ENCODE results near the gene HOXA5.

The HOXA5 gene

DNA sequence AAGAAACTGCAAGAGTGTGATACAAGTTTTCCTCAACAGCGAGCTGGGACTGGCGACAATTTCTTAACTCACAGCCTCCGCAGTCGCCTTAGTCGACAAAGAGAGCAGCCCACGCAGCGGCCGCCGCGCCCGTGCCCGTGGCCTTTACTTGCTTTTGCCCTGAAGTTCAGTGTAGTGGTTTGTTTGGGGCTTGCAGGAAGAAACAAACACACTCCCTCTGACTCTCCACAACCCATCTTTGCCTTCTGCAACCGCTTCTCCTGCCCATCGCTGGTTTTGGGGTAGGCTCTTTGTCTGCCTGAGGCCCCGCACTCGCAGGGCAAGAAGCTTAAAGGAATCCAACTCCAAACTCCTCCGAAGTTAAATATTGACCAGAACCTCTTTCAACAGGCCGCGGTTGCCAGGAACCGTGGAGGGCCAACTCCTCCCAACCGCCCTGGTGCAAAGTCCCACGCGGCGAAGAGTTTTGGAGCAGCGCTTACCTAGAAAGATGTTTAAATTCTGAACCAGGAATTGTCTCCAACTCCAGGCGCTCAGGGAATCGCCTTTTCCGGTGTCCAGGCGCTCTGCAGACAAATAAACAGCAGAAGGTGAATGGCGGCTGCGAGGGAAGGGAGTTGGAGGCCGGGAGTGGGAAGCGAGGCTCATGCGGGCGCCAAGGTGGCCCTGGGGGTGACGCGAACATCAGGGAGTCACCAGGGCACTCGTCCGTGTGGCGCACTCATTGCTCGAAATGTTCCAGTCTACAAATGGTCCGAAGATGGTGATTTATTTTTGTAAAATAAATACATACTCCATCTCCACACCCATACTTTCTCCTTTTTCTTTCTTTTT lies 21.2 kb downstream of the HOXA5 start:
- no peak for DNase-seq (ENCODE audit: low spot score)

DNA sequence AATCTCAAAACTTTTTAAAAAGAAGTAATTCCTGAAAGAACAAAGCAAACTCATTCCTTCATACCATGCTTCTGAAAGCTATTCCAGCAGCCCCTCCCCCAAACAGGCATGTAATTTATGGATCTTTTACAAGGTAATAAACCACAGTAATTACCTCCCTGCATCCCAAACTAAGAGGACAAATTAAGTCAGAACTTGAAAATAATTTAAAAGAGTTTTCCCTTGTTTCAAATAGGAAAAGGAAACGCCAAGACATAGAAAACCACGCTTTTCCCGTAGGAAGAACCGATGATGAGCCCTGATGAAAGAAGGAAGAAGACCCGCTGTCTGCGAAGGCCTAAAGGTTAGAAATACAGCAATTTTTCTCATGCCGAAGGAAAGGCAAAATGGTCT lies 21.8 kb downstream of the HOXA5 start:
- no peak for DNase-seq (ENCODE audit: low spot score)

DNA sequence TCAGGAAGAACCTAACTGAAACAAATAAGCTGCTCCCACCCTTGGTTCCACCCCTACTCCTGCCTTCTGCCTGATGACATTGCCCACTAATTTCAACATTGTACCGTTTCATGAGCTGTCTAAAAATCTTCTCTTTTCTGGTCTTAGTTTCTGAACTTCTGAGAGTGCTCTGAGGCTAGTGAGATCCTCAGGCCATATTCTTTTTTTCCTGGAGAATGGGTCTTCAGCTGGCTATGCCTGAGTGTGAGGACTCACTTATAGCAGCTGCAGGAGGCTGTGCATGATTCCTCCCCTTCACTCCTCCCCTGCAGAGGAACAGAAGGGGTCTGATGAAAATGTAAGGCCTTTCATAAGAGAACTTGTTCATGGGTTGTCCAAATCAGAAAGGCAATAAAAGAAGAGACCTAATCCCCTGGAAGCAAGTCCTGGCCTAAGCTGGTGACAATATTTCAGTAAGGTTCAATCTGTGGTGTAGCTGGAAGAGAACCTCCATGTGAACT lies 24.0 kb downstream of the HOXA5 start:
- no peak for DNase-seq (ENCODE audit: low spot score)

DNA sequence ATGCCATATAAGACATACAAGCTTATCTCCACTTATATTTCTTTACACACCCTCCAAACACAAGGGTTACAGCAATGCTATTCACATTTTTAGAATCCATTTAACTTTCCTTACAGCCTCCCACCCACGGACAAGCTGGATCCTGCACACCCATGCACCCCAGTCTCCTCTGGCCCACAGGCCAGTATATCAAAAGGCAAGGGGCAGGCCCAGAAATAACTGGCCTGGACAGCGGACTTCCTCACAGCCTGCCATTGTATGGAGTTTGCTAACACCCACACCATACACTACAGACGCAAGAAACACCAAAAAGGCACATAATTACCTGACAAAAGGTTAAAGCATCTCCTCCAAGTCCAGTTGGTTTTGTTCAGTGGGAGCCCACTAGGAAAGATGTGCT lies 24.9 kb downstream of the HOXA5 start:
- no peak for DNase-seq (ENCODE audit: low spot score)

DNA sequence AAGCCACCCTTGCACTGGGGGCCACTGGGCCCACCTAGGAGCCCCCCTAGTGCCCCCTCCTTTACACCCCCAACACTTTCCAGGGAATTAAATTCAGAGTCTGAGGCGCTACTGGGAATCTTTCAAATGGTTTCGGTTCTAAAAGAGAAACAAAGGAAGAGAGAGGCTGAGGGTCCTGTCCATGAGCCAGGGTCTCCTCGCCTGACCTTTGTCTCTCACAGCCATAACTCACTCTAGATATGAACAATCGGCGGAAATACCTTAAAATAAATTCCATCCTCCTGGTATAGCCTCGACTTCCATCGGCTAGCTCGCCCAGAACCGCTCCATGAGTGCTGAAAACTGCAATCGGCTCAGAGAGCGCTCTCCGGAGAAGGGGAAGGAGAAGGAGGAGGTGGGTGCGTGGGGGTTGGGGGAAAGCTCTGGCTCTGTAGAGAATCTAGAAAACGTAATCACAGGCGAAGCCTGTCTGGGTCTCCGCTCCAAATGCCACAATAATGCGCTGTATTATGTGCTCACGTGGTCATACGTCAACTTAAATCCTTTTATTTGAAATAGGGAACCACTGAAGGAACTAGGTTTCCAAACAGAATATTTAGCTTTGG lies 25.5 kb downstream of the HOXA5 start:
- DNase-seq (ENCODE audit: low spot score) = no peak

DNA sequence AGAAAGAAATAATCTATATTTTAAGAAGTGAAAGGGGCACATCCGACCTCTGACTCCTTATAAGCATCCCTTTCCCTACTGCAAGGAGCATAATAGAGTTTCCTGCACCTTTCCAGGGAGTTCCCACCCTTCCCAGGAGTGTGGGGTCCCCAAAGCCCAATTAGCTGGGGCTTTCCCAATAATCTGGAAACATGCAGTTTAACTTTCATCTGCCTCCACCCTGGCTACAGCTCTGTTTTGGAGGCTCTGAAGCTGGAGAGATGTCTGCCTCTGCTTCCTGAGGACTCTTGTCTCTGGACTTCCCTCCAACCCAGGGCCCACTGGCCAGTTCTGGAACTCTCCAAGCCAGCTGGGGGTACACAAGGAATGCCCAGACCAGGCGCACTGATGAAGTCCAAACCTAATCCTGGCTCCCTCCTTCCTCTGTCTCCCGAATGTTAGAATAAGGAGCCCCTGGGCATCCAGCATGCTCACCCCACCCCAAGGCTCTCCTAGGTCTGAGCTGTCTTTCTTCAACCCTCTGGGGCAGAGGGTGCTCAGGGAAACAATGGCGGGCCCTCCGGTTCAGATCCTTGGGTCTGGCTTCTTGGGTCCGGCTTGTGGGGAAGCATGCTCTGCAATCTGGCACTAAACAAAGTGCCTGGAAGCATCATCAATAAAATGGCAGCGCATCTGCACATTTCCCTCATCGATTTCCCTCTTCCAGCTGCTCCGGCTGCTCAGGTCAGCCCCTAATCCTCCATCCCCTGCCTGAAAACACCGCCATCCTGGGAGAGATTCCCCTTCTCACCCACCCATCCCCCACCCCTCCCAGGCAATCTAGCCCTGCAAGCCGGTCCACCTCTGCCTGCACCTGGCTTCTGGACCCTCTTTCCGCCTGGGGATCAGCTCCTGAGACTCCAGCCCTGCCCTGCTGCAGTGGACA lies 26.3 kb downstream of the HOXA5 start:
- no peak for DNase-seq (ENCODE audit: low spot score)

DNA sequence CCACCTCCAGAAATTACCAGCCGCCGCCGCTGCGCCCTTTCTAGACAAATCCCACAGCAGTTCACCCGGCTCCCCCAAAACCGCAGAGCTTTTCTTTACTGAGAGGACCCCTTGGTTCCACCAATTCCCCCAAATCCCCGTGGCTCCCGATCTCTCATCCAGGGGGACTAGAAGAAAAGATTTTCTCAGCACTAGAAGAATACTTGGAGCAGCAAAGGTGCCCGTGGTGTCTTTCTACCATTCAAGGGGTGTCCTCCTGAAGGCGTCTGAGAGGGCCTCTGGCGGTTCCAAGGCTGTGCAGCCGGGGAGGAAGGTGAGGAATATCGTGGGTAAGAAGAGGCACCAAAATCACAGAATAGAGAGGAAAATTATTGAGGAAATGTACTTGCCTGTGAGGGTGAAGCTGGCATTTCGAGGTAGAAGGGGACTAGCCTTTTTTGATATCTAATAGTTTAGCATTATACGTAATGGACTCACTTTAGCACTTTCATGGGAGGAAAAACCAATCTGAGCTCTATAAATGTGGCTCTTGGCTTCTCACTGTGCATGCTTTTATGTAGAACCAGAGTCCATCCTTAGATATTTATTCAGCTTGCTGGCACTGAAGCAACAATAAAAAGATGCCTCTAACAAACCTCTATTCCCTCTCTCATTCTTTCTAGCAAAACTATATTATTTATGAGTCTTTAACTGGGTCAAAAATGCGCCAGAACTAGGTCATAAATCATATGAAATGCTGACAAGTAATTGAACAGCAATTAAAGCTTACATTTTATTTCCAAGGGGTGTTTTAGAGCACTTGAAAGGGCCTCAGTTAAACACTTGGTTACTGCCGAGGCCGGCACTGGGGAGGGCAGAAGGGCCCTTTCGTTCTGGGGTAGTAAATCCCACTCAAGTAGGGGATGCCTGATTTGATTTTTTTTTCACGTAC lies 27.2 kb downstream of the HOXA5 start:
- no peak for DNase-seq (ENCODE audit: low spot score)

DNA sequence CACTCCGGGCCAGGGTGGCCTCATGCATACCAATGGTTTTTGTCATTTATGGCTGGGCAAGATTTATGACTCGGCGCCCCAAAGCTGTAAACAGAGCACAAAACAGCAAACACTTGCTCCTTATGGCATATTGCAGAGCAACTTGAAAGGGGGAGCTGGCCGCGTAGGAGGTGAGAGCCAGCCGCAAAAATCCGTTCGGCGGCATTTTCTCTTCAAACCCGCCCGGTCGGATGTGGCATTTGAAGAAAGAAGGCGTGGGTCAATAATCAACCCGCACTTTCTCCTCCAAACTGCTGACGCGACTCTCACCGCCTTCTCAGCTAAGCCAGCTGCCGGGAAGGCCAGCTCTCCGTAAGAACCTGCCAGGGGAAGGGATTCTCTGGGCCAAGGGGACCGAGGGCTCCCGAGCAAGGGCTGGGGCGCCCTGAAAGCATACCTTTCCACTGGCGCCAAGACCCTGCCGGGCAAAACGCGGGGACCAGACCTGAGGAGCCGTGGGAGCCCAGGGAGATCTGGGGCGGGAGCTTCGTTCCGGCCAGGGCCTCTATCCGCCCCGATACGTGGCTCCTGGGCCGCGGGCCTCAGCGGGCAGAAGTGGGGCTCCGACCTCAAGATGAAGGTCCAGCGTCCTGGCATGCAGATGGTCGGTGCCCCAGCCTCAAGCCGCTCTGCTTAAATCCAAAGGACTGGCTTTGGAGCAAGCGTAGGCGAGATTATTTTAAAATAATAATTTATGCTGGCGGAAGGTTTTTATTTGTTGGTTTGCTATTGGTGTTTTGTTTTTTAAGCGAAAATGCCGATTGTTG lies 28.1 kb downstream of the HOXA5 start:
- no peak for DNase-seq (ENCODE audit: low spot score)

DNA sequence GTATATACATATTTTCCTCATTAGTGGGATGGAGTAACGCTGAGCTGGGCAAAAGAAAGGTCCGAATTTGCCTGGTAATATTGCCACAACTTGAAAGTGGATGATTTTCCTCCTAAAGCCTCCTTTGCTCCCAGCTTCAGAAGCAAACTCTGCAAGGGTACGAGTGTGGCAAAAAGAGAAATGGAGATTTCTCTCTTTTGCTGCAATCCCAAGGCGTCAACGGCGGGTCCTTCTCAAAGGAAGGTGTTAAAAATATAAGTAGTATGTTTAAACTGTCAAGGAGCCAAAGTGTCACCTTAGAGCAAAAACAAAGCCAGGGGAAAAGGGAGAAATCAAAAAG lies 28.6 kb downstream of the HOXA5 start:
- no peak for DNase-seq (ENCODE audit: low spot score)

DNA sequence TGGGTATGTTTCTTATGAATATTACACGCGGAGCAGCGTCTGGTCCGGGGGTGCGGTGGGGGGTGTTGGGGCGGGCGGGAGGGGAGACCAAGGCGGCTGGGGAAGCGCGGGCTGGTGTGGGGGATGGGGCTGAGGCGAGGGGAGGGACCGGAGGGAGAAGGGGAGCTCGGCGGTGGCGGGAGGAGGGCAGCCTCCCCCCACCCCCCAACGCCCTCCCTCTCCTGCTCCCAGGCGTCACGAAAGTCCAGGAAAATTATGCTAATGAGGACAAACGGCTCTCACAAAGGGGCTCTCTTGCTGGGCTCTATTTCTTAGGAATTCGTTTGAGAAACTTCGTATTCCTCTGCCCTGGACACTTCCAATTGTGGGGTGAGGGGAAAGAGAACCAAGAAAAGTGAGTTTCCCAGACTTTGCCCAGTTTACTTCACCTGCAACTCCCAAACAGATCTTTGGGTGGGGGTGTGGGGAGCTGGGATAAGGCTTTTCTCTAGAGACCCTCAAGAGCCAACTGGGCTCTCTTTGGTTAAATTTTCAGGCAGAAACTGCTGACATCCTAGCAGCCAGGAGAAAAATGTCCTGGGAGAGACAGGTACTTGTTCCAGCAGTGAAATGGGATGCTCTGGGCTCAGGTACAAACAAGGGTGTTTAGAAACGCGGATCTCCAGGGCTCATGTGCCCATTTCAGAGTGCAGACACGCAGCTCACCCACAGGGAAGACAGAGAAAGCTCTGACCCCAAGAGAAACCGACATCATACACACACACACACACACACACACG lies 29.3 kb downstream of the HOXA5 start:
- DNase-seq (ENCODE audit: low spot score) = no peak

DNA sequence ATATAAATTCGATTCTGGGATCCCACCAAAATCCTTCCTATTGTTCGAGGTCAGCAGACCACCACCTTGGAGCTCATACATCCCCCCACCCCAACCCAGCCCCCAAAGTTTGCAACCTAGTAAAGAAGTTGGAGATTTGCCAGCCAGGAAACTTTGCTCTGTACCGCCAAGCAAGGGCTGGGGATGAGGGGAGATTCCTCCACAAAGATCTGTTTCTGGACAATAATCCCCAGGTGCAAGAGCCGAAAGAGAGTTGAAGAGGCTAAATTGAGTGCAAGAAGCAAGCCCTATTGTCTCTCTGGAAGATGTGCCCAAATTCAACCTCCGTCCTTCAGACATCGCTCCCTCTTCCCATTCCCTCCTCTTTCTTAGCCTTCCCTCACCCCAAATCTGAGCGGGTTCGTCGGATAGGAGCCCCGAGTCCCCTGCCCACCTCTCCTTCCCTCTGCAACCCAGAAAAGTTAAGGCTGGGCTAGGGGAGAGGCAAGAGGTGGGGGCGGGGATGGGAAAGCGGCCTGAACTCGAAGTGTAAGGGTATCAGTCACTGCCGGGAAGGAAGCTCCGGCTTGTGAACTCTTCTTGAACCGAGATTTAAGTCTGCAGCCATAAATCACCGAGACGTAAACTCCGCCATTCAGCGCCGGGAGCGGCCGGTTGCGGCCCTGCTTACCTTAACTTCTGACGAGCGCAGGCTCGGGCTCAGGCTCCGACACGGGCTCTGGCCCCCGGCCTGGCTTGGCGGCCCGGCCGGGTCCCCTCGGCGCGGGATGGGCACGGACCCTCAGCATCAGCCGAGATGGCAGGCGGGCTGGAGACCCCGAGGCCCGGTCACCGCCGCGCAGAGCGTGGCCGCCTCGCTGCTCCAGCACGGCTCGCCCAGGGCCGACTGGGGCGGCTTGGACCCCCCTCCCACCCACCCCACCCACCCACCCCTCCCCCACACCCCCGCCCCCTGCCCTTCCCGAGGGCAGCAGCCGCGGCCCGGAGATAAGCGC lies 30.2 kb downstream of the HOXA5 start:
- peak; percentile 18 for DNase-seq (ENCODE audit: low spot score)

DNA sequence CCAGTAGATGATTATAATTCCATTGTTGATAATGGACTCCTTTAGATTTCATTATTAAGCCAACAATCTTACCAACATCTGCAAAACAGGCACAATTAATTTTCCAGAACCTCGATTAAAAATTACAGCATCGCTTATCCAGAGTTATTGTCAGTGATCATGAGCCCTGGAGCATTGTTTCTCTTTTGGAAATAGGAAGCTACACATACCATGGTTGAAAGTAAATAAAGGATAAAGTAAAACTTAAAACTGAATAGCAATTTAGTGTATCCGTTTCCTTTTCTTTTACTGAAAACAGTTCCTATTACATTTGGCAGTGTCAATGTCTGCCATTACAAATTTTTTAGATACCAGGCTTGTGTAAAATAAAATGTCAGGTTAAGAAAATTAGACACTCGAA lies 31.1 kb downstream of the HOXA5 start:
- no peak for DNase-seq (ENCODE audit: low spot score)

DNA sequence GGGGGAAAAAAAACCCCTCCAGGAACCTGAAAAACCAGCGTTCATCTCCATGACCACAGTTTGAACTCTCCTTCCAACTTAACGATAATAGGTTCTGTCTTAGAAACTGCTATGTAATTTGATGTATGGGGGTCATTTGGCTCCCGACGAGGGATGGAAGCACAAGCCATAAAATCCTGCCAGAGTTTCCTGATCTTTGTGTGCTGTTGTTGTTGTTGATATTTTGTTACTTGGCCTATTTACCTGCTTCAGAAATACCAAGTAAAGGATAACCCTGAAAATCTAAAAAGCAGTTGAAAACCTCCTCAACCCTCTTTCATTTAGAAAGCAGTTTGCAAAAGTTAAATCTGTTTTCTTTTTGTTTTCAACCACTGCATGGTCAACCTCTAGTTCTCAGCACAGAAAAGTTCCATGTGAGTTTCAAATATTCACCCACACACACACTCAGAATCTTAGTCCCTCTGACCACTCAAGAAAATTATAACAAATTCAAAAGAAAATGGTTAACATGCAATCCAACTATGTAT lies 31.7 kb downstream of the HOXA5 start:
- no peak for DNase-seq (ENCODE audit: low spot score)

DNA sequence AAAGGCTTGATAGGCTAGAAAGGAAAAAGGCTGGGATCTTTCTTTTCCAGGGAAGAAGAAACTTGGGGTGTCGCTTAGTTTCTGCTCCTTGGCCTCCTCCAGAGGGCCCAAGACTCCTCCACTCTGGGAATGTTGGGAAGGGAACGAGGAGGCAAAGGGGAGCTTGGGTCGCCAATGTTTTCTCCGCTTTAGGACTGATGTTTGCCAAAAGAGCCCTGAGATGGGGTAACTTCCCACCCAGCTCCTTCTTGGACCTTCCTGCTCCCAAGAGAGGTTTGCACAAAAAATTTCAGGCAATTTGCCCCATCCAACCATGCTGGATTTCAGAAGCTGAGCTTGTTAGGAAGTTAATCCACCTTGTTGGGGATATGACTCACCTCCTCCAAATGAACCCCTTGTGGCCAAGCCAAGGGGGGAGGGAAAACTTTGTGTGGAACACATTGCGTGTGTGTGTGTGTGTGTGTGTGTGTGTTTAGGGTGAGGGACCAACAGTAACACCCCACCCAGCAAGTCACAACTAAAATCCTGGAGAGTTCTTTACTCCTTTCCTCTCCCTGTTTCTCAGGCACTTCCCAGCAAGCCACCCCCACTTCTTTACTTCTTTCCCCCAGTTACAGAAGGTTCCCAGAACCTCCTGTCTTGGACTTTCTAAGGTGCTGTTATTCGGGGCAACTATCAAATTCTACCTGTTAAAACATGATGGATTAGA lies 32.3 kb downstream of the HOXA5 start:
- no peak for DNase-seq (ENCODE audit: low spot score)

DNA sequence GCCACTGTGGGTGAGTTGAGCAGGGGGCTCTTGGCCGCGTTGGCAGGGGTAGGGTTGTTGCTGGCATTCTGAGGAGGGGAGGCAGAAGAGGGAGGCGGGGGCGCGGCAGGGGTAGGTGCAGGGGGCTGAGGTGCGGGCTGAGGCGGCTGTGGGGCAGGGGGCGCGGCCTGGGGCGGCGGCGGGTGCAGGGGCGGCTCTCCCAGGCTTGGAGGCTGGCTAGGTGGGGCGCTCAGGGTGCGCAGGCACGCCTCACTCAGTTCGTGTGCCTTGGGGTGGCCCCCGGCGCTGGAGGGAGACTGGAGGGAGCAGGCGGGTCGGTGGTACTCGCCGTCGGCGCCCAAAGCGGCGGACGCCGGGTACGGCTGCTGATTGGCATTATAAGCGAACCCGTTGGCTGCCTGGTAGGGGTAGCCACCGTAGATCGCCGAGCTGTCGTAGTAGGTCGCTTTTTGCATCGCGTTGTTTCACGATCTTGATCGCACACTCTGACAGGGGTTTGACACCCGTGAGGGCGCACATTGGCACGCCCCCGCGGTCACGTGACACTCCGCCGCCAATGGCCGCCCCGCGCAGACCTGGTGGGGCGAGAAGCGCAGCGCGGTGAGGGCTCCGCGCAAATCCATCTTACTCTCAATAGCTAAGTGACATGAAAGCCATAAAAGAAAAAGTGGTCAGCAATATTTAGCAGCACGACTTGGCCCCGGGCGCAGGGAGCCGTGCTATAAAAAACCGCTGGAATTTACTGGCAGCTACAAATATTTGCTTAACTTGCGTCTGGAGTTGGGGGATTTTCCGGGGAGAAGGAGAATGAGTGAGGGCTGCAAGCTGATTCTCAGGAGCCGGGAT lies 33.1 kb downstream of the HOXA5 start:
- no peak for DNase-seq (ENCODE audit: low spot score)

DNA sequence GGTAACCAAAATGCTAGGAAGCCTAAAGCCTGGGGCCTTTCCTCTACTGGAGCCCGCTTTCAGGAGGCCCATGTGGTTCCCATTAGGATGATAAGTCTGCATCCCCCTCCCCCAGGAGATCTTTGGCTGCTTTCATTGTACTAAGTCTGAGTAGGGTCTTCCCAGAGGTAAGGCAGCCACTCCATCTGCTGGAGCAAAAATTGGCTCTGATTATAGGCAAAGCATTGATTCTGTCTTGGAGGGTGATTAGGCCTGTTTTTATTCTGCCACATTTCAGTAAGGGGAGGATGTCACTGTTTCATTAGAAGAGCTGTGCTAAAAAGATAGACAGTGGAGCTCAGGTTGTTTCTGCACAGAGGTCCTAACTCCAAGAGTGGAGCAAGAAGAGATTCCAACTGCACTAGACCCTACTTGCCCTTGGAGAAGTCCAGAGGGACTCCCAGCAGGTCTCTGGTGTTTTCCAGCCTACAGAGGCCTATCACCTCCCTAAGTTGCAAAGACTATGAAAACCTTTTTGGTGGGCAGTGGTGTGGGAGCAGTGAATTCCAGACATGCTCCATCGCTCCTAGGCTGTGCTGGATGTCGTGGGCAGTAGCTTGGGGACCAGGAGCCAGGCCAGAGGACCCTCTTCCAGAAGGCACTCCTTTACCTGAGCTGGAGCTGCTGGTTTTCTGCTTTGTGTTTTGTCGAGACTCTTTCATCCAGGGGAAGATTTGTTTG lies 33.9 kb downstream of the HOXA5 start:
- no peak for DNase-seq (ENCODE audit: low spot score)
